Middle frontal gyrus (tissue), 1 donor: ENCODE data around the gene NXPH4.

Experiments
- DNase-seq: peaks from one replicate; pipeline ENCODE4 v3.0.0-alpha.2; 2015; ENCODE audit warnings: low spot score; ENCODE audit errors: extremely low spot score

Gene NXPH4

DNA sequence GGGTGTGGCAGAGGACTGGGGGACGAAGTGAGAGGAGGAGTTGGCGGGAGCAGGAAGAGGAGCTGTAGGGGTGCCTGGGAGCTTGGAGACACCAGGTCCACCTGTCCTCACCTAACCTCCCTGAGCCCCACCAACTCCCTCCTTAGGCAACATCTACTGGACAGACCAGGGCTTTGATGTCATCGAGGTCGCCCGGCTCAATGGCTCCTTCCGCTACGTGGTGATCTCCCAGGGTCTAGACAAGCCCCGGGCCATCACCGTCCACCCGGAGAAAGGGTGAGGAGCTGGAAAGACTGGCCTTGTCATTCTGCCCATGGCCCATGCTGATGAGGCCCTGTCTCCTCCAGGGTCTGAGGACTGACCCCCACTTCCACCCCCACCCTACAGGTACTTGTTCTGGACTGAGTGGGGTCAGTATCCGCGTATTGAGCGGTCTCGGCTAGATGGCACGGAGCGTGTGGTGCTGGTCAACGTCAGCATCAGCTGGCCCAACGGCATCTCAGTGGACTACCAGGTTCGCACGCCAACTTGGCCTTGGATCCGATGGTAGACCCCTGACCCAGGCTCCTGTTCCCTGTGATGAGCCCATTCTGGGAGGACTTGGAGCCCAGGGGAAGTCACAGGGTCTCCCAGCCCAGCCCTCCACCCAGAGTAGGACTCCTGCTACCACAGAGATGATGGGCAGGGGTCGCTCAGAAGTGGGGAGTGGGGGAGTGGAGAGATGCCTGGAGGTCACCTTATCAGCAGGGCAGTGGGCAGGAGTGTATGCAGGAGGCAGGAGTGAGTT is 32.5 kb upstream of the NXPH4 start:
- no peak for DNase-seq

DNA sequence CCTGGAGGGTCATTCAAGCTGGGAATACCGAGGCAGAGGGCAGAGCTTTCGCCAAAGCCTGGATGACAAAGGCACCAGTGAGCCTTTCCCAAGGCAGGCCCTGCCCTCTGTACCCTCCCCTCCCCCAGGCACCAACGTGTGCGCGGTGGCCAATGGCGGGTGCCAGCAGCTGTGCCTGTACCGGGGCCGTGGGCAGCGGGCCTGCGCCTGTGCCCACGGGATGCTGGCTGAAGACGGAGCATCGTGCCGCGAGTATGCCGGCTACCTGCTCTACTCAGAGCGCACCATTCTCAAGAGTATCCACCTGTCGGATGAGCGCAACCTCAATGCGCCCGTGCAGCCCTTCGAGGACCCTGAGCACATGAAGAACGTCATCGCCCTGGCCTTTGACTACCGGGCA is 31.2 kb upstream of the NXPH4 start:
- DNase-seq = no peak

DNA sequence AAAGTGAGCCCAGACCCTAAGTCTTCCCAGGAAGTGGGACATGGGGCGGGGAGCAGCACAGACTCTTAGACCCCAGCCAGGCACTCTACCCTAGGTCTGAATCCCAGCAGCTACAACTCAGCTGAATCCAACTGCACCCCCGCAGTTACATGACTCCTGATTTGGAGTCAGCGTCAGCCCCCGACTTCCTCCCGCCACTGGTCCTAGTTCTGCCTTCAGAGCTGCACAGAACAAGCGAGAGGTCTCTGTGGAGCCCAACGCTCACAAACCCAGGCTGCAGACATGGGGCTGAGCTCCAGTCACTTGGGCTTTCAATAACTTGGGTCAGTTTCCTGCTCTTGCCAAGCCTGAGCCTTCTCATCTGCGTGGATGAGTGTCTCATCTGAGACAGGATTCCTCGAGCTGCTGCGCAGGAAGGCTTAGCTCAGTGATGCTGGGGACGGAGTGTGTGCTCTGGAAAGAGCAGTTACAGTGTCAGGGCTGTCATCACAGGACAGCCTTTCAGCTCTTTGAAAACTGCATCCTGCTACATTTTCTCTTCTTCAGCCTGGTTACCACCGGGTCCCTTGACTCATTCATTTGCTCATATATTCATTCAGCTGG is 30.6 kb upstream of the NXPH4 start:
- DNase-seq = no peak

DNA sequence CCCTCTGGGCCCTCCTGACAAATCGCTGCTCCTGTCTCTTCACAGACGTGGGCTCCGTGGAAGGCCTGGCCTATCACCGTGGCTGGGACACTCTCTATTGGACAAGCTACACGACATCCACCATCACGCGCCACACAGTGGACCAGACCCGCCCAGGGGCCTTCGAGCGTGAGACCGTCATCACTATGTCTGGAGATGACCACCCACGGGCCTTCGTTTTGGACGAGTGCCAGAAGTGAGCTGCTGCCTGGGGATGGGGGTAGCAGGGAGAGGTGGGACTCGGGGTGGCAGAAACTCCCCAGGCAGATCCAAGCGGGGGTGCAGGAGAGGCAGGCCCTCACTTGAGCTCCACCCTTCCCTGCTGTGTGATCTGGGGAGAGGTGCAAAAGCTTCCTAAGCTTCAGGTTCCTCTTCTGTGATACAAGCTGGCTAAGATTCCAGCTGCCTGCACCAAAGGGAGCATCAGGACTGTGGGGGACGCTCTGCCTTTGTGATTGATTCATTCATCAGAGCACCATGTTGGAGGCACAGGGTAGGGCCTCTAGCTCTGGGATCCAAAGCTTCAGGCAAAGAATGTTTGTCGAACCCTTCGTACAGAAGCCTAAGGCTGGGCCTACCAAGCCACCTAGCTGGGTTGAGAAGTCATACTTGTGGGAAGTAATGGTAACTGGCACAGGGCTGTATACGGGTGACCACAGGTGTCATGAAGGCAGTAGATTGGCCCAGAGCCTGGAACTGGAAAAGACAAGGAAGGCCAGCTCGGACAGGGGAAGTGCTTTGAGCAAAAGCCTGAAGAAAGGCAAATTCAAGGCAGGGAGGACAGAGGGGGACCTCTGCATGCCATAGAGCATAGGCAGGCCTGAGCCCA is 29.1 kb upstream of the NXPH4 start:
- no peak for DNase-seq

- no peak for DNase-seq
Measured at GRCh38 chr12:57188090-57188425, 28.5 kb upstream of the NXPH4 start.

DNA sequence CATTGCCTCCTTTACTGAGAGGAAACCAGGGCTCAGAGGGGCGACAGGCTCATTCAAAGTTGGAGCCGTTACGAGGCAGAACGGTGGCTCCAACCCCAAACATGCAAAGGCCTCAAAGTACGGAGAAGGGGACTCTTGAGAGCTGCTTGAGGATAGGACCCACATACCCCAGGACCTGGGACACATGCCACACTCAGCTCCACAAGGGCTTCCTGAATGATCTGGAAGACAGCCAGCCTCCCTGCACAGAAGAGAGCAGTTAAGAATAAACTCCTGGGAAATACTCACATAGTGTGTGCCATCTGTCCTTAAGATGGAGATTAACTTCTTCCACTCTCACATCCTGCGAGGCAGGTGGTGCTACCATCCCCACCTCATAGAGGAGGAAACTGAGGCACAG is 26.6 kb upstream of the NXPH4 start:
- DNase-seq = peak; percentile 57

DNA sequence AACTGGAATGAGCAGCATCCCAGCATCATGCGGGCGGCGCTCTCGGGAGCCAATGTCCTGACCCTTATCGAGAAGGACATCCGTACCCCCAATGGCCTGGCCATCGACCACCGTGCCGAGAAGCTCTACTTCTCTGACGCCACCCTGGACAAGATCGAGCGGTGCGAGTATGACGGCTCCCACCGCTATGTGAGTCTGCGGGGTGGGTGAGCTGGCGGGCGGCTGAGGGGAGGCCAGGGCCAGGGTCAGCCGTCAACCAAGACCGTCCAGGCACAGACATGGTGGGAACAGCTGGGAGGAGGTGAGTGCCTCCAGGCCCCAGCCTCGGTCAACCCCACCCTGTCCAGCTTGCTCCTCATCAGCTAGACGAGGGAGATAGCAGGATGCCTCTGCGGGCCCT is 25.8 kb upstream of the NXPH4 start:
- DNase-seq = no peak

- DNase-seq = no peak
Measured at GRCh38 chr12:57191410-57191809, 25.2 kb upstream of the NXPH4 start.

GRCh38 chr12:57192920-57193319 is 23.7 kb upstream of the NXPH4 start:
- DNase-seq = no peak

- no peak for DNase-seq
Measured at GRCh38 chr12:57193706-57194245, 22.8 kb upstream of the NXPH4 start.

- no peak for DNase-seq
Measured at GRCh38 chr12:57194253-57194652, 22.3 kb upstream of the NXPH4 start.

- no peak for DNase-seq
Measured at GRCh38 chr12:57195186-57195585, 21.4 kb upstream of the NXPH4 start.

- no peak for DNase-seq
Measured at GRCh38 chr12:57195611-57196371, 20.8 kb upstream of the NXPH4 start.

DNA sequence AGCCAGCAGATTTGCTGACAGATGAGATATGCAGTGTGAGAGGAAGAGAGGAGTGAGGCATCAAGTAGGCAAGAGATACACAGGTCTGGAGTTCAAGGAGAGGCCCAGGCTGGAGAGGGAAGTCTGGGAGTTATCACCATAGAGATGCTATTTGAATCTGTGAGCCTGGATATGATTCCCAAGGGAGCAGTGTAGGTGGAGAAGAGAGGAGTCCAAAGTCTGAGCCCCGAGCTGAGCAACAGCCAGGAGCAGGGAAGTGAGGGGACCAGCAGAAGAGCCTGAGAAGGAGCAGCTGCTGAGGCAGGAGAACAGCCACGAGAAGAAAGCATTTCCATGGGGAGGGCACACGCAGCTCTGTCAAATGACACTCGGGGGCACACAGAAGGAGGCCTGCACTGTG is 20.2 kb upstream of the NXPH4 start:
- no peak for DNase-seq

DNA sequence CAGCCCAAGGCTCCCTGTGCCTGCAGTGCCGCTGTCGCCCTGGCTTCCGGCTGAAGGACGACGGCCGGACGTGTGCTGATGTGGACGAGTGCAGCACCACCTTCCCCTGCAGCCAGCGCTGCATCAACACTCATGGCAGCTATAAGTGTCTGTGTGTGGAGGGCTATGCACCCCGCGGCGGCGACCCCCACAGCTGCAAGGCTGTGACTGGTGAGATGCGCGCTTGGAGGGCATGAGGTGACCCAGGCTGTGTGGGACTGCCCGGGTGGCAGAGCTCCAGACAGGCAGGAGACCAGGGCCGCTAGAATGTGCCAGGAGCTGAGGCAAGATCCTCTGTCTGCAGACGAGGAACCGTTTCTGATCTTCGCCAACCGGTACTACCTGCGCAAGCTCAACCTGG is 19.6 kb upstream of the NXPH4 start:
- no peak for DNase-seq

- no peak for DNase-seq
Measured at GRCh38 chr12:57198329-57198728, 18.3 kb upstream of the NXPH4 start.

GRCh38 chr12:57199191-57199590 is 17.4 kb upstream of the NXPH4 start:
- no peak for DNase-seq

DNA sequence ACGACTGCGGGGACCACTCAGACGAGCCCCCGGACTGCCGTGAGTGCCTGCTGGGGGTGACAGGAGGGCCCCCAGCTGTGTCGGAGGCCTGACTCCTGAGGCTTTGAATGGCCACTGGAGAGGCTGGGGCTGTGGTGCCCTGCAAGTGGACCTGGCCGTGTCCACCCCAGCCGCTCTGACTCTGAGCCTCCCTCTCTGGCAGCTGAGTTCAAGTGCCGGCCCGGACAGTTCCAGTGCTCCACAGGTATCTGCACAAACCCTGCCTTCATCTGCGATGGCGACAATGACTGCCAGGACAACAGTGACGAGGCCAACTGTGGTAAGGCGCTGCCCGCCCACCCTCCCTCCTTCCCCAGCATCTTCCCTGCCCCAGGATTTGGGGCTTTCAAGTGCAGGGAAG is 16.1 kb upstream of the NXPH4 start:
- DNase-seq = no peak

- no peak for DNase-seq
Measured at GRCh38 chr12:57201219-57201618, 15.4 kb upstream of the NXPH4 start.

DNA sequence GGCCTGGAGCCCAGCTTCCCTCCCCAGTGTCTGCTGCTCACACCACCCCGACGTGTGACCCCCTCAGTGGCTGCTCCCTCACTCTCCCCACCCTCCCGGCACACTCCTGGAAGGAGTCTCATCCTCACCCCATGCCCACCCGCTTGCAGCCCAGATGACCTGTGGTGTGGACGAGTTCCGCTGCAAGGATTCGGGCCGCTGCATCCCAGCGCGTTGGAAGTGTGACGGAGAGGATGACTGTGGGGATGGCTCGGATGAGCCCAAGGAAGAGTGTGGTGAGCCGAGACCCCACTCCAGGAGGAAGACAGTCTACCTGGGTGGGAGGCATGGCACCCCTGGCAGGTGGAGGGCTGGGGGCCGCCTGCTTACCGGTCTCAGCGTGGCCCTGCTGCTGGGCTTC is 15.0 kb upstream of the NXPH4 start:
- no peak for DNase-seq

- no peak for DNase-seq
Measured at GRCh38 chr12:57202321-57202720, 14.3 kb upstream of the NXPH4 start.
